HepG2 (cell line): ENCODE results near the gene MYCBPAP. TPM values are rescaled to one million over a fixed set of nuclear protein-coding genes. Genes with fewer than 3 reads are reported as not detected.

Source experiments
- DNMT1 ChIP-seq: sonication (generic); formaldehyde crosslinking; IDR thresholded peaks from 2 replicates; pipeline ENCODE4 v1.5.1; 2020; ENCODE audit warnings: mild to moderate bottlenecking, missing genetic modification reagents
- EP300 ChIP-seq, 3 experiments: sonication (generic) in 1 of 3; formaldehyde crosslinking in 1 of 3; IDR thresholded peaks; 2 replicates each; pipeline versions ENCODE4 v1.5.1 to v1.6.1; 2011 to 2020; ENCODE audit warnings: low read depth in 2 of 3, low read length in 2 of 3, borderline replicate concordance in 1 of 3, improper control_type of control experiment in 1 of 3, mild to moderate bottlenecking in 1 of 3, missing genetic modification reagents in 1 of 3, moderate library complexity in 1 of 3
- HCFC1 ChIP-seq: fragments of 150-350 bp; IDR thresholded peaks from 2 replicates; pipeline ENCODE4 v1.6.1; 2014; ENCODE audit warnings: low read depth, low read length
- PAF1 ChIP-seq: IDR thresholded peaks from 2 replicates; pipeline ENCODE4 v1.6.1; 2016; ENCODE audit warnings: missing genetic modification reagents, missing compliant biosample characterization
- ZFP82 ChIP-seq: sonication (generic); formaldehyde crosslinking; IDR thresholded peaks from 2 replicates; pipeline ENCODE4 v1.5.1; 2020; ENCODE audit warnings: mild to moderate bottlenecking, missing genetic modification reagents, borderline replicate concordance
- ZNF234 ChIP-seq: sonication (generic); formaldehyde crosslinking; conservative IDR thresholded peaks from 2 replicates; pipeline ENCODE4 v1.5.1; 2020; ENCODE audit warnings: mild to moderate bottlenecking, missing genetic modification reagents
- ZNF30 ChIP-seq: sonication (generic); formaldehyde crosslinking; IDR thresholded peaks from 2 replicates; pipeline ENCODE4 v1.5.0; 2020; ENCODE audit warnings: mild to moderate bottlenecking, missing genetic modification reagents
- ZNF329 ChIP-seq: sonication (generic); formaldehyde crosslinking; IDR thresholded peaks from 2 replicates; pipeline ENCODE4 v1.9.0; 2021; ENCODE audit warnings: low read depth, mild to moderate bottlenecking, missing genetic modification reagents
- ZNF605 ChIP-seq: sonication (generic); formaldehyde crosslinking; IDR thresholded peaks from 2 replicates; pipeline ENCODE4 v1.8.0; 2022; ENCODE audit warnings: mild to moderate bottlenecking, missing genetic modification reagents
- ZNF670 ChIP-seq: sonication (generic); formaldehyde crosslinking; IDR thresholded peaks from 2 replicates; pipeline ENCODE4 v1.8.0; 2022; ENCODE audit warnings: mild to moderate bottlenecking, missing genetic modification reagents, borderline replicate concordance
- ZNF740 ChIP-seq: sonication (generic); formaldehyde crosslinking; IDR thresholded peaks from 2 replicates; pipeline ENCODE4 v1.4.0; 2020; ENCODE audit warnings: missing genetic modification reagents
- ZSCAN29 ChIP-seq: sonication (generic); formaldehyde crosslinking; conservative IDR thresholded peaks from 2 replicates; pipeline ENCODE4 v1.4.0; 2020; ENCODE audit warnings: mild to moderate bottlenecking, missing genetic modification reagents
- polyA plus RNA-seq, 8 experiments: library from polyadenylated mRNA; depleted of rRNA in 3 of 8; stranded (reverse) in 7 of 8; unstranded in 1 of 8; fragments of >200 nt; fragmentation: Illumina TruSeq in 4 of 8; extraction: Trizol in 4 of 8; gene quantifications; 2 replicates each; pipeline versions ENCODE4 v1.2.1 to v1.2.3, GENCODE V29; 2011 to 2016; ENCODE audit warnings: low read depth in 4 of 8, missing spikeins in 1 of 8, mixed read lengths in 1 of 8; ENCODE audit not compliant: insufficient read depth in 1 of 8
- total RNA-seq, 5 experiments: library from RNA; depleted of rRNA; stranded (reverse); fragments of >200 nt; fragmentation: Illumina TruSeq; extraction: Trizol; gene quantifications; 2 replicates each; pipeline ENCODE4 v1.2.3, GENCODE V29; 2016; ENCODE audit warnings: low read depth in 1 of 5
- TF ChIP-seq, protein P1 (sequence below): sonication (generic); formaldehyde crosslinking; IDR thresholded peaks from 2 replicates; pipeline ENCODE4 v1.5.1; 2020; ENCODE audit warnings: mild to moderate bottlenecking, missing genetic modification reagents
- TF ChIP-seq, protein P2 (sequence below): sonication (generic); formaldehyde crosslinking; IDR thresholded peaks from 2 replicates; pipeline ENCODE4 v1.4.0; 2020; ENCODE audit warnings: low read depth, missing genetic modification reagents
- TF ChIP-seq, protein P3 (sequence below): IDR thresholded peaks from 2 replicates; pipeline ENCODE4 v1.6.1; 2016
- TF ChIP-seq, protein P4 (sequence below): sonication (generic); formaldehyde crosslinking; IDR thresholded peaks from 2 replicates; pipeline ENCODE4 v1.4.0; 2020; ENCODE audit warnings: missing genetic modification reagents

The MYCBPAP gene
- total and polyA plus RNA-seq, 2 of the 13 experiments (the other 11 are each of a cell fraction or from before 2014, with no cell fraction given), result 0.22 to 0.24 TPM

DNA sequence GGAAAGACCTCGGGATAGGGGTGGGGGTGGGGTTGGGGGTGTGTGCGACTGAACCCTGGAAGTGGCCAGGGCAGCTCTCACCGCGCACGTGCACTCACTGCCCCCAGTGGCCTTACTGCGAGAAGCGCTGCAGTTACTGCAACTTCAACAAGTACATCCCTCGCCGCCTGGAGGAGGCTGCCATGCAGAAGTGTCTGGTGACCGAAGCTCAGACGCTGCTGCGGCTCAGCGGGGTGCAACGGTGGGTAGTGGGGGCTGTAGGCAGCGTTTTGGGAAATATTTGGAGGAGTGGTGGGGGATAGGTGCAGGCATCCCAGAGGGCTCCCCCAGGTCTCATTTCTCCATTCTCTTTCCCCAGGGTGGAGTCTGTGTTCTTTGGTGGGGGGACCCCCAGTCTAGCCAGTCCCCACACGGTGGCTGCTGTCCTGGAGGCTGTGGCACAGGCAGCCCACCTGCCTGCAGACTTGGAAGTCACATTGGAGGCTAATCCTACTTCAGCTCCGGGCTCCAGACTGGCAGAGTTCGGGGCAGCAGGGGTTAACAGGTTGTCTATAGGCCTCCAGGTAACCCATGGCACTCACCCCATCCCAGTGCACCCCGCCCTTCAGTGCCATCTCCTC, 28.6 kb upstream of the MYCBPAP start (continued):
- TF ChIP-seq PAF1 (CRISPR knock-in tag), result no peak
- TF ChIP-seq, protein P1, sequence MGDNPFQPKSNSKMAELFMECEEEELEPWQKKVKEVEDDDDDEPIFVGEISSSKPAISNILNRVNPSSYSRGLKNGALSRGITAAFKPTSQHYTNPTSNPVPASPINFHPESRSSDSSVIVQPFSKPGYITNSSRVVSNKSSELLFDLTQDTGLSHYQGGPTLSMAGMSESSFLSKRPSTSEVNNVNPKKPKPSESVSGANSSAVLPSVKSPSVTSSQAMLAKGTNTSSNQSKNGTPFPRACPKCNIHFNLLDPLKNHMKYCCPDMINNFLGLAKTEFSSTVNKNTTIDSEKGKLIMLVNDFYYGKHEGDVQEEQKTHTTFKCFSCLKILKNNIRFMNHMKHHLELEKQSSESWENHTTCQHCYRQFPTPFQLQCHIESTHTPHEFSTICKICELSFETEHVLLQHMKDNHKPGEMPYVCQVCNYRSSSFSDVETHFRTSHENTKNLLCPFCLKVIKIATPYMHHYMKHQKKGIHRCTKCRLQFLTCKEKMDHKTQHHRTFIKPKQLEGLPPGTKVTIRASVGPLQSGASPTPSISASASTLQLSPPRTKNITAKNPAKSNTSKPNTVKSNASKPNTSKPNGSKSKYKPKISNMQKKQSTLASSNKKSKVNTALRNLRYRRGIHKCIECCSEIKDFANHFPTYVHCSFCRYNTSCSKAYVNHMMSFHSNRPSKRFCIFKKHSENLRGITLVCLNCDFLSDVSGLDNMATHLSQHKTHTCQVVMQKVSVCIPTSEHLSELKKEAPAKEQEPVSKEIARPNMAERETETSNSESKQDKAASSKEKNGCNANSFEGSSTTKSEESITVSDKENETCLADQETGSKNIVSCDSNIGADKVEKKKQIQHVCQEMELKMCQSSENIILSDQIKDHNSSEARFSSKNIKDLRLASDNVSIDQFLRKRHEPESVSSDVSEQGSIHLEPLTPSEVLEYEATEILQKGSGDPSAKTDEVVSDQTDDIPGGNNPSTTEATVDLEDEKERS (CRISPR knock-in tag), result no peak
- TF ChIP-seq ZSCAN29 (CRISPR knock-in tag), result no peak
- TF ChIP-seq EP300 (IDR thresholded peaks at IDR 0.05; ENCODE audit: low read depth in 2 of 2, low read length in 2 of 2), result no peak
- no peak for TF ChIP-seq EP300 (CRISPR knock-in tag; IDR thresholded peaks at IDR 0.05; ENCODE audit: borderline replicate concordance)
- TF ChIP-seq ZNF329, result no peak
- no peak for TF ChIP-seq ZNF234 (CRISPR knock-in tag)
- TF ChIP-seq ZNF605 (CRISPR knock-in tag), result no peak
- TF ChIP-seq ZNF670, result no peak
- TF ChIP-seq ZNF30 (CRISPR knock-in tag), result no peak
- TF ChIP-seq, protein P2, sequence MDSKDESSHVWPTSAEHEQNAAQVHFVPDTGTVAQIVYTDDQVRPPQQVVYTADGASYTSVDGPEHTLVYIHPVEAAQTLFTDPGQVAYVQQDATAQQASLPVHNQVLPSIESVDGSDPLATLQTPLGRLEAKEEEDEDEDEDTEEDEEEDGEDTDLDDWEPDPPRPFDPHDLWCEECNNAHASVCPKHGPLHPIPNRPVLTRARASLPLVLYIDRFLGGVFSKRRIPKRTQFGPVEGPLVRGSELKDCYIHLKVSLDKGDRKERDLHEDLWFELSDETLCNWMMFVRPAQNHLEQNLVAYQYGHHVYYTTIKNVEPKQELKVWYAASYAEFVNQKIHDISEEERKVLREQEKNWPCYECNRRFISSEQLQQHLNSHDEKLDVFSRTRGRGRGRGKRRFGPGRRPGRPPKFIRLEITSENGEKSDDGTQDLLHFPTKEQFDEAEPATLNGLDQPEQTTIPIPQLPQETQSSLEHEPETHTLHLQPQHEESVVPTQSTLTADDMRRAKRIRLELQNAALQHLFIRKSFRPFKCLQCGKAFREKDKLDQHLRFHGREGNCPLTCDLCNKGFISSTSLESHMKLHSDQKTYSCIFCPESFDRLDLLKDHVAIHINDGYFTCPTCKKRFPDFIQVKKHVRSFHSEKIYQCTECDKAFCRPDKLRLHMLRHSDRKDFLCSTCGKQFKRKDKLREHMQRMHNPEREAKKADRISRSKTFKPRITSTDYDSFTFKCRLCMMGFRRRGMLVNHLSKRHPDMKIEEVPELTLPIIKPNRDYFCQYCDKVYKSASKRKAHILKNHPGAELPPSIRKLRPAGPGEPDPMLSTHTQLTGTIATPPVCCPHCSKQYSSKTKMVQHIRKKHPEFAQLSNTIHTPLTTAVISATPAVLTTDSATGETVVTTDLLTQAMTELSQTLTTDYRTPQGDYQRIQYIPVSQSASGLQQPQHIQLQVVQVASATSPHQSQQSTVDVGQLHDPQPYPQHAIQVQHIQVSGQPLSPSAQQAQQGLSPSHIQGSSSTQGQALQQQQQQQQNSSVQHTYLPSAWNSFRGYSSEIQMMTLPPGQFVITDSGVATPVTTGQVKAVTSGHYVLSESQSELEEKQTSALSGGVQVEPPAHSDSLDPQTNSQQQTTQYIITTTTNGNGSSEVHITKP (CRISPR knock-in tag), result no peak
- no peak for TF ChIP-seq HCFC1
- TF ChIP-seq, protein P3, sequence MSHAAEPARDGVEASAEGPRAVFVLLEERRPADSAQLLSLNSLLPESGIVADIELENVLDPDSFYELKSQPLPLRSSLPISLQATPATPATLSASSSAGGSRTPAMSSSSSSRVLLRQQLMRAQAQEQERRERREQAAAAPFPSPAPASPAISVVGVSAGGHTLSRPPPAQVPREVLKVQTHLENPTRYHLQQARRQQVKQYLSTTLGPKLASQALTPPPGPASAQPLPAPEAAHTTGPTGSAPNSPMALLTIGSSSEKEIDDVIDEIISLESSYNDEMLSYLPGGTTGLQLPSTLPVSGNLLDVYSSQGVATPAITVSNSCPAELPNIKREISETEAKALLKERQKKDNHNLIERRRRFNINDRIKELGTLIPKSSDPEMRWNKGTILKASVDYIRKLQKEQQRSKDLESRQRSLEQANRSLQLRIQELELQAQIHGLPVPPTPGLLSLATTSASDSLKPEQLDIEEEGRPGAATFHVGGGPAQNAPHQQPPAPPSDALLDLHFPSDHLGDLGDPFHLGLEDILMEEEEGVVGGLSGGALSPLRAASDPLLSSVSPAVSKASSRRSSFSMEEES, result 0 out of 2 replicates have a peak, but pooled peaks have one; percentile 25
- TF ChIP-seq DNMT1, result no peak
- TF ChIP-seq, protein P4, sequence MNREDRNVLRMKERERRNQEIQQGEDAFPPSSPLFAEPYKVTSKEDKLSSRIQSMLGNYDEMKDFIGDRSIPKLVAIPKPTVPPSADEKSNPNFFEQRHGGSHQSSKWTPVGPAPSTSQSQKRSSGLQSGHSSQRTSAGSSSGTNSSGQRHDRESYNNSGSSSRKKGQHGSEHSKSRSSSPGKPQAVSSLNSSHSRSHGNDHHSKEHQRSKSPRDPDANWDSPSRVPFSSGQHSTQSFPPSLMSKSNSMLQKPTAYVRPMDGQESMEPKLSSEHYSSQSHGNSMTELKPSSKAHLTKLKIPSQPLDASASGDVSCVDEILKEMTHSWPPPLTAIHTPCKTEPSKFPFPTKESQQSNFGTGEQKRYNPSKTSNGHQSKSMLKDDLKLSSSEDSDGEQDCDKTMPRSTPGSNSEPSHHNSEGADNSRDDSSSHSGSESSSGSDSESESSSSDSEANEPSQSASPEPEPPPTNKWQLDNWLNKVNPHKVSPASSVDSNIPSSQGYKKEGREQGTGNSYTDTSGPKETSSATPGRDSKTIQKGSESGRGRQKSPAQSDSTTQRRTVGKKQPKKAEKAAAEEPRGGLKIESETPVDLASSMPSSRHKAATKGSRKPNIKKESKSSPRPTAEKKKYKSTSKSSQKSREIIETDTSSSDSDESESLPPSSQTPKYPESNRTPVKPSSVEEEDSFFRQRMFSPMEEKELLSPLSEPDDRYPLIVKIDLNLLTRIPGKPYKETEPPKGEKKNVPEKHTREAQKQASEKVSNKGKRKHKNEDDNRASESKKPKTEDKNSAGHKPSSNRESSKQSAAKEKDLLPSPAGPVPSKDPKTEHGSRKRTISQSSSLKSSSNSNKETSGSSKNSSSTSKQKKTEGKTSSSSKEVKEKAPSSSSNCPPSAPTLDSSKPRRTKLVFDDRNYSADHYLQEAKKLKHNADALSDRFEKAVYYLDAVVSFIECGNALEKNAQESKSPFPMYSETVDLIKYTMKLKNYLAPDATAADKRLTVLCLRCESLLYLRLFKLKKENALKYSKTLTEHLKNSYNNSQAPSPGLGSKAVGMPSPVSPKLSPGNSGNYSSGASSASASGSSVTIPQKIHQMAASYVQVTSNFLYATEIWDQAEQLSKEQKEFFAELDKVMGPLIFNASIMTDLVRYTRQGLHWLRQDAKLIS (CRISPR knock-in tag), result no peak
- TF ChIP-seq ZFP82, result no peak
- 0 out of 2 replicates have a peak, but pooled peaks have one; percentile 36 for TF ChIP-seq ZNF740 (CRISPR knock-in tag)
